Astrocyte of the cerebellum (primary cell): ENCODE measurements around the gene PLEKHA1.

Experiments used
- DNase-seq: peaks from one replicate; pipeline ENCODE4 v3.0.0-alpha.2; 2011; ENCODE audit warnings: low read depth
- H3K4me3 ChIP-seq: 2 replicates; pipeline ENCODE4 v1.5.1; 2011; ENCODE audit warnings: mild to moderate bottlenecking, low read depth, low read length, moderate library complexity
- CTCF ChIP-seq: IDR thresholded peaks from 2 replicates; pipeline ENCODE4 v1.5.1; 2012; ENCODE audit warnings: low read length, low read depth, moderate library complexity, mild to moderate bottlenecking; ENCODE audit errors: missing control alignments
- in situ Hi-C: cut with HindIII; loops from 2 replicates; pipeline ENCODE4 v1.10.0; 2017; ENCODE audit warnings: low sequenced_read_pairs

The PLEKHA1 gene

GRCh38 chr10:122380703-122381102, 6.2 kb downstream of the PLEKHA1 start:
- in situ Hi-C loops = no loop called here
- no peak overlapping the region for H3K4me3 ChIP-seq
- no peak for DNase-seq
- TF ChIP-seq CTCF = no peak

- TF ChIP-seq CTCF = no peak
Observed at GRCh38 chr10:122381680-122382079, 7.2 kb downstream of the PLEKHA1 start.

GRCh38 chr10:122386514-122386913, 12.0 kb downstream of the PLEKHA1 start:
- no peak overlapping the region for H3K4me3 ChIP-seq
- no peak for DNase-seq
- in situ Hi-C loops = no loop called here
- no peak for TF ChIP-seq CTCF

More at GRCh38 chr10:122381680-122382079, 7.2 kb downstream of the PLEKHA1 start:
- in situ Hi-C loops = no loop called here
- no peak for DNase-seq
- no peak overlapping the region for H3K4me3 ChIP-seq

- TF ChIP-seq CTCF = no peak
- in situ Hi-C loops = no loop called here
- DNase-seq = no peak
- no peak overlapping the region for H3K4me3 ChIP-seq
Observed at GRCh38 chr10:122387572-122387971, 13.1 kb downstream of the PLEKHA1 start.

- in situ Hi-C loops = no loop called here
- no peak for TF ChIP-seq CTCF
- DNase-seq = no peak
Observed at GRCh38 chr10:122388287-122388997, 13.9 kb downstream of the PLEKHA1 start.

GRCh38 chr10:122390271-122390670, 15.8 kb downstream of the PLEKHA1 start:
- no peak for DNase-seq
- no peak for TF ChIP-seq CTCF
- in situ Hi-C loops = no loop called here
- H3K4me3 ChIP-seq = no peak overlapping the region

More at GRCh38 chr10:122388287-122388997, 13.9 kb downstream of the PLEKHA1 start:
- no peak overlapping the region for H3K4me3 ChIP-seq
